AG09319 (cell line): ENCODE measurements around the gene PCDHA6.
"Not testable (repeated sequence)": the region's sequence is repeated elsewhere in the genome, so short reads cannot be mapped to it uniquely, and the experiment has no call there.

Source experiments
- DNase-seq: peaks from one replicate; pipeline ENCODE4 v3.0.0-alpha.2; 2010; ENCODE audit warnings: low read depth; ENCODE audit errors: extremely low read depth
- CTCF ChIP-seq: IDR thresholded peaks from 2 replicates; pipeline ENCODE4 v1.5.1; 2011; ENCODE audit warnings: low read depth, mild to moderate bottlenecking, inconsistent platforms, low read length, moderate library complexity

PCDHA6 gene

DNA sequence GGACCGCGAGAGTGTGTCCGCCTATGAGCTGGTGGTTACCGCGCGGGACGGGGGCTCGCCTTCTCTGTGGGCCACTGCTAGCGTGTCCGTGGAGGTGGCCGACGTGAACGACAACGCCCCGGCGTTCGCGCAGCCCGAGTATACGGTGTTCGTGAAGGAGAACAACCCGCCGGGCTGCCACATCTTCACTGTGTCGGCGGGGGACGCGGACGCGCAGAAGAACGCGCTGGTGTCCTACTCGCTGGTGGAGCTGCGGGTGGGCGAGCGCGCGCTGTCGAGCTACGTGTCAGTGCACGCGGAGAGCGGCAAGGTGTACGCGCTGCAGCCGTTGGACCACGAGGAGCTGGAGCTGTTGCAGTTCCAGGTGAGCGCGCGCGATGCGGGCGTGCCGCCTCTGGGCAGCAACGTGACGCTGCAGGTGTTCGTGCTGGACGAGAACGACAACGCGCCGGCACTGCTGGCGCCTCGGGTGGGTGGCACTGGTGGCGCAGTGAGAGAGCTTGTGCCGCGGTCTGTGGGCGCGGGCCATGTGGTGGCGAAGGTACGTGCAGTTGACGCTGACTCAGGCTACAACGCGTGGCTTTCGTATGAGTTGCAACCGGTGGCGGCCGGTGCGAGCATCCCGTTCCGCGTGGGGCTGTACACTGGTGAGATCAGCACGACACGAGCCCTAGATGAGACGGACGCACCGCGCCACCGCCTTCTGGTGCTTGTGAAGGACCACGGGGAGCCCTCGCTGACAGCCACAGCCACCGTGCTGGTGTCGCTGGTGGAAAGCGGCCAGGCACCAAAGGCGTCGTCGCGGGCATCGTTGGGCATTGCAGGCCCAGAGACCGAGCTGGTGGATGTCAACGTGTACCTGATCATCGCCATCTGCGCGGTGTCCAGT, 8.1 kb downstream of the PCDHA6 start:
- TF ChIP-seq CTCF = no peak
- DNase-seq = no peak

DNA sequence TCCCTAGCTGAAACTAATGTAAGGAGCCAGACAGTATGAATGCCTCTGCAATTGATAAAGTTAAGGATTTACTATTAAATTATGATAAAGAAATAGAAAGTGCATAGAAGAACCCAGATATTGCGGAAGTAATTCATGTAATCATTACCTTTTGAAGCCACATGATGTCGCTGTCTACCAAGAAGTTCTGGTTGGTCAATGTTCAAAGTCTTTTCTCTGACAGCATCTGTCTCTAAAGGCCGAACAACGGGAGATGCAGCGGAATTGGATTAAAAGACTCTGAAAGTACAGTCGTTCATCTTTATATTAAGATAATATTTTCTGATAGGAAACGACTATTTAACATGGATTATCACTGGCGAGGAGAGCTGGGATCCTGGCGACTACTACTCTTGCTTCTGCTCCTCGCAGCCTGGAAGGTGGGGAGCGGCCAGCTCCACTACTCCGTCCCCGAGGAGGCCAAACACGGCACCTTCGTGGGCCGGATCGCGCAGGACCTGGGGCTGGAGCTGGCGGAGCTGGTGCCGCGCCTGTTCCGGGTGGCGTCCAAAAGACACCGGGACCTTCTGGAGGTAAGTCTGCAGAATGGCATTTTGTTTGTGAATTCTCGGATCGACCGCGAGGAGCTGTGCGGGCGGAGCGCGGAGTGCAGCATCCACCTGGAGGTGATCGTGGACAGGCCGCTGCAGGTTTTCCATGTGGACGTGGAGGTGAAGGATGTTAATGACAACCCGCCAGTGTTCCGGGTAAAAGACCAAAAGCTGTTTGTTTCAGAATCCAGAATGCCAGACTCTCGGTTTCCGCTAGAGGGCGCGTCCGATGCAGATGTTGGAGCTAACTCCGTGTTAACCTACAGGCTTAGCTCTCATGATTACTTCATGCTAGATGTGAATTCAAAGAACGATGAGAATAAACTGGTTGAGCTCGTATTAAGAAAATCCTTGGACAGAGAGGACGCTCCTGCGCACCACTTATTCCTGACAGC, 13.5 kb downstream of the PCDHA6 start, which contains the start of gene PCDHA8:
Gene PCDHA8, plus strand, starts transcription at position 210 of the 985 bp plus-strand sequence. Its CDS starts 135 bp downstream, at position 345.
- no peak for DNase-seq
- TF ChIP-seq CTCF = peak; percentile 26

DNA sequence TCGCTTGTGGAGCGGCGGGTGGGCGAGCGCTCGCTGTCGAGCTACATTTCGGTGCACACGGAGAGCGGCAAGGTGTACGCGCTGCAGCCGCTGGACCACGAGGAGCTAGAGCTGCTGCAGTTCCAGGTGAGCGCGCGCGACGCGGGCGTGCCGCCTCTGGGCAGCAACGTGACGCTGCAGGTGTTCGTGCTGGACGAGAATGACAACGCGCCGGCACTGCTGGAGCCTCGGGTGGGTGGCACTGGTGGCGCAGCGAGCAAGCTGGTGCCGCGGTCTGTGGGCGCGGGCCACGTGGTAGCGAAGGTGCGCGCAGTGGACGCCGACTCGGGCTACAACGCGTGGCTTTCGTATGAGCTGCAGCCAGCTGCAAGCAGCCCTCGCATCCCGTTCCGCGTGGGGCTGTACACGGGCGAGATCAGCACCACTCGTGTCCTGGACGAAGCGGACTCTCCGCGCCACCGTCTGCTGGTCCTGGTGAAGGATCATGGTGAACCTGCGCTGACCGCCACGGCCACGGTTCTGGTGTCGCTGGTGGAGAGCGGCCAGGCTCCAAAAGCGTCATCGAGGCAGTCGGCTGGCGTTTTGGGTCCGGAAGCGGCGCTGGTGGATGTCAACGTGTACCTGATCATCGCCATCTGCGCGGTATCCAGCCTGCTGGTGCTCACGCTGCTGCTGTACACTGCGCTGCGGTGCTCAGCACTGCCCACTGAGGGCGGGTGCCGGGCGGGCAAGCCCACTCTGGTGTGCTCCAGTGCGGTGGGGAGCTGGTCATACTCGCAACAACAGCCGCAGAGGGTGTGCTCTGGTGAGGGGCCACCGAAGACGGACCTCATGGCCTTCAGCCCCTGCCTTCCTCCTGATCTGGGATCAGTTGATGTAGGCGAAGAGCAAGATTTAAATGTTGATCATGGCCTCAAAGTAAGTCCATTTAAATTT, 15.3 kb downstream of the PCDHA6 start:
- TF ChIP-seq CTCF = no peak
- DNase-seq = no peak

DNA sequence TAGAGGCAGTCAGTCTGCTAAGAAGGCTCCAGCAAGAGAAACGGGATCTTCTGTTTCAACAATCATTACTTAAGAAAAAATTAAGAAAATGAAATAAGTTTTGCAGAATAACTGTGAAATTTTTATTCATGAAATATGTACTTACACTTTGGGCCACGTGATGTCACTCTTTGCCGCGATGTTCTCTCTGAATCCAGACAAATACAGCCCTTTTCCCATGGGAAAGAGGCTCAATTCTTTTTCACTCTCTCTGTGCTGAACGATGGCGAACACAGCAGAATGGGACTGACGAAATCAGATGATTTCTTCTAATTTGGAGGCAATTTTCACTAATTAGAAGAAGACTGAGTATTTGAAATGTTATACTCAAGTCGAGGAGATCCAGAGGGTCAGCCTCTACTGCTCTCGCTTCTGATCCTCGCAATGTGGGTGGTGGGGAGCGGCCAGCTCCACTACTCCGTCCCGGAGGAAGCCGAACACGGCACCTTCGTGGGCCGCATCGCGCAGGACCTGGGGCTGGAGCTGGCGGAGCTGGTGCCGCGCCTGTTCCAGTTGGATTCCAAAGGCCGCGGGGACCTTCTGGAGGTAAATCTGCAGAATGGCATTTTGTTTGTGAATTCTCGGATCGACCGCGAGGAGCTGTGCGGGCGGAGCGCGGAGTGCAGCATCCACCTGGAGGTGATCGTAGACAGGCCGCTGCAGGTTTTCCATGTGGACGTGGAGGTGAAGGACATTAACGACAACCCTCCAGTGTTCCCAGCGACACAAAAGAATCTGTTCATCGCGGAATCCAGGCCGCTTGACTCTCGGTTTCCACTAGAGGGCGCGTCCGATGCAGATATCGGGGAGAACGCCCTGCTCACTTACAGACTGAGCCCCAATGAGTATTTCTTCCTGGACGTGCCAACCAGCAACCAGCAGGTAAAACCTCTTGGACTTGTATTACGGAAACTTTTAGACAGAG, 20.7 kb downstream of the PCDHA6 start, which contains the start of gene PCDHA9:
Gene PCDHA9, plus strand, starts transcription at position 244 of the 964 bp plus-strand sequence. Its CDS starts 114 bp downstream, at position 358.
- DNase-seq = not testable (repeated sequence)

GRCh38 chr5:140849831-140850634, 22.3 kb downstream of the PCDHA6 start:
- not testable (repeated sequence) for DNase-seq

- no peak for TF ChIP-seq CTCF
- DNase-seq = no peak
Measured at GRCh38 chr5:140855772-140856674, 28.3 kb downstream of the PCDHA6 start, which contains the start of gene PCDHA10. PCDHA10 (plus strand) TSS chr5:140855897; CDS start chr5:140856049, 152 bp downstream.
